ENCODE data around the gene MFNG.
"Not testable (repeated sequence)": the region's sequence is repeated elsewhere in the genome, so short reads cannot be mapped to it uniquely, and the experiment has no call there.

MFNG gene

DNA sequence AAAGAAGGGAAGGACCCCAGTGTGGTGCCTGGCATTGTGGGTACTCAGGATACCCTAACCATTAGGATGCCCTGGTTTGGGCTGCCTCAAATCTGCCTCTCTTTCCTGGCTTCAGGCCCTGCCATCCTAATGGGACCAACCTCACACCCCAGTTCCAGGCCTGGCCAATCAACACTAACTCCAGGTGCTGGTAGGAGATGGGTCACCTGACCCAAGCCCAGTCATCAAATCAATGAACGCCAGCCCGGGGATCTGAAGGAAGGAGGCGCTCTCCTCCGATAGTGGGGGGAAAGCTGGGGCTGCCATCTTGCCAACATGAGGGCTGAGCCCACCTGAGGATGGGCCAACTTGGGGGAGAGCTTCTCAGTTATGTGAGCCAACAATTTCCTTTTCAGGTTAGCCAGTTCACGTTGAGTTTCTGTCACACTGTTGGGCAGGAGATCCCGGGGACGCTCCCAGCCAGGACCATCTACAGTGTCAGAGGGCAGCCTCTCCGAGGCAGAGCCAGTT, 12.7 kb downstream of the MFNG start:
- no peak for DNase-seq (ENCODE audit: low read depth in 2 of 2)

DNA sequence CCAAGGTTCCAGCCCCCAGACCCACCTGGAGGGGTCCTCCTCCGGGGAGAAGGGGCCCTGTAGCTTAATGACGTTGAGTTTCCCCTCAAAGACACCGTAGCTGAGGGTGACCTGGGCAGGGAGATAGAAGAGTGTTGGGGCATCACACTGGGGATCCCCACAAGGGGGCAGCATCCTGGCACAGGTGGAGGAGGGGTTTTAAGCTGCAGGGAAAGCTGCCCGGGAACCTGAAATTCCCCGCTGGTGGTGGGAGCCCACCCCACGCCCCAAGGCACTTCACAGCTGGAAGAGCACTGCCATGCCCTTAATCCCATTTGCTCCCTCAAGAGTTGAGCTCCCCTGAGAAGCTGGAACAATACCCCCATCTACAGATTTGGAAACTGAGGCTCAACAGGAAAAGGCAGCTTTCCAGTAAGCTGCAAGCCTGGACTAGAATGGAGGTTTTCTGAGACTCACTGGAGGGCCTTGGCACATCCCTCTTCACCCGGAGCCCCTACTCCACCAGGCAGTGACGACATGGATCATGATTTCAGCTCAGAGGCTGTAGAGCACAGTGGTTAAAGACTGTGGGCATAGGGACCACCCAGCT, 13.7 kb downstream of the MFNG start:
- peak in 1 of 2 donors; percentile 18 for DNase-seq (ENCODE audit: low read depth in 2 of 2)

DNA sequence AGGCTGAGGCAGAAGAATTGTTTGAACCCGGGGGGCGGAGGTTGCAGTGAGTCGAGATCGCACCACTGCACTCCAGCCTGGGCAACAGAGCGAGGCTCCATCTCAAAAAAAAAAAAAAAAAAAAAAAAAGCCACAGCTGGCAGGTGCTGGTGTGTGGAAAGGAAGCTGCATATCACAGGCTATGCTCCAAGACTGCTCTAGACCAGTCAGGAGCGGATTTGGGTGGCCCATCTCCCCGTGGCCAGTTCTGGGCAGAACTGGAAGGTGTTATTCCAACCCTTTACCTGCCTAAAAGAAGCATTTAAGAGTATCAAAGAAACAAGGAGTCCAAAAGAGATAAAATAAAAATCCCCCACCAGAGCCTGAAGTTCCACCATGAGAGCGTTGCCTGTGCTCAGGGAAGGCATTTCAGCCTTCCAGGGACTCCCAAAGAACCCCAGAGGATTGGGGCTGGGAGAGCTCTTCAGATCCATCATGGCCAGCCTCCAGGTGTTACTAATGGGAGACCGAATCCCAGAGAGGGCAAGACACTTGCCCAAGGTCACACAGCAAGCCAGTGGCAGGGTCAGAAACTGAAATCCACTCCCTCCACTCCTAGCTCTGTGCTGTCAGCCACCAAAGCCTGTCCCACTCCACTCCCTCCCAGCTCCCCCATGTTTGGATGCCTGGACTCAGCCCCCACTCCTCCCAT, 14.3 kb downstream of the MFNG start:
- DNase-seq (ENCODE audit: low read depth in 2 of 2) = no peak

DNA sequence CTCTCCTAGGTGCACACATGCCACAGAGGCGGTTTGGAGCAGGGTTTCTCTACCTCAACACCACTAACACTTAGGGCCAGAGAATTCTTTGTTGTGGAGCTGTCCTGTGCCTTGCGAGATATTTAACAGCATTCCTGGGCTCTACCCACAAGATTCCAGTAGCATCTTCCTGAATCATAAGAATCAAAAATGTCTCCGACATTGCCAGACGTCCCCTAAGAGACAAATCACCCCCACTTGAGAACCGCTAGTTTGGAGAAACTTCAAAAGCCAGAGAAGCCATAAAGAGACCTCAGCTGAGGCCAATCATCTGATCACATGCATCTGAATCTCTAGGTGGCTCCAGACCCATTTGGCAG, 16.1 kb downstream of the MFNG start:
- DNase-seq (ENCODE audit: low read depth in 2 of 2) = no peak

DNA sequence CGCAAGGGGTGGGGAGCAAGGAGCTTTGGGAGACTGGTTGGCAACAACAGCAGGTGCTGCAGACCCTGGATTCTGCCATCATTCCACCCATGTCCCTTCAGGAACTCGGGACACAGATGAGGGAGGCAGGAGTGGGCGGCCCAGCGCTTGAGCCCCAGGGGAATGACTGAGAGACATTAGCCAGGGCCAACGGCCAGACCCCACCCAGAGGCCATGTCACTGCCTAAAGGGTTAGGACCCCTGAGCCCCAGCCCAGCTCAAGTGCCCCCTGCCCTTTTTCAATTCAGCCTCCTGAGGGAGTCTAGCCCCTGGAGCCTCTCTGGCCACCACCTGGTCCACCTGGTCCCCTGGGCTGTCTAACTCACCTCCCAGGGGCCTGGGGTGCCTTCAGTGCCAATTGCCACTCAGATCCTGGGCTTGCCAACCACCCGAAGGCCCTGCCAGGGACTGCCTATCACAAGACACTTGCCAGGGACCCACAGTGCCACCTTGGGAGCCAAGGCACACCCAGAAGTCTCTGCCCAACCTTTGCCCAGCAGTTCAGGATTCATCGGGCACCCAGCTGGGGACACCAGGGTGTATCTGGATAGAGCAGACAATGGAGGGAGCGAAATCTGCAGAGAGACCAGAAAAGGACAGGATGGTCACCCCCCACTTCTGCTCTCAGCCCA, 16.6 kb downstream of the MFNG start:
- no peak for DNase-seq (ENCODE audit: low read depth in 2 of 2)

DNA sequence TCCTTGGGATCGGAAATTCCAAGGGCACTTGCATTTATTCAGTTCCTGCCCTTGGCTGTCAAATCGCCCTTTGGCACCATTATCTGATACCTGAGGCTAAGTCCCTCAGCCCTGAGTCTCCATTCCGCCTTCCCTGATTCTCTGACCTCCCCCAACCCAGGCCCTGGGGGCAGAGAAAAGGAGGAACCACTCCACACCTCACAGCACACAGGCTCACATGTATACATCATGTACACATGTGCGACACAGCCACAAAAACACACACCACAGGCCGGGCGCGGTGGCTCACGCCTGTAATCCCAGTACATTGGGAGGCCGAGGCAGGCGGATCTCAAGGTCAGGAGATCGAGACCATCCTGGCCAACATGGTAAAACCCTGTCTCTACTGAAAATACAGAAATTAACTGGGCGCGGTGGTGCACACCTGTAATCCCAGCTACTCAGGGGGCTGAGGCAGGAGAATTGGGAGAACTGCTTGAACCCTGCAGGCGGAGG, 17.9 kb downstream of the MFNG start:
- DNase-seq (ENCODE audit: low read depth in 2 of 2) = not testable (repeated sequence)

DNA sequence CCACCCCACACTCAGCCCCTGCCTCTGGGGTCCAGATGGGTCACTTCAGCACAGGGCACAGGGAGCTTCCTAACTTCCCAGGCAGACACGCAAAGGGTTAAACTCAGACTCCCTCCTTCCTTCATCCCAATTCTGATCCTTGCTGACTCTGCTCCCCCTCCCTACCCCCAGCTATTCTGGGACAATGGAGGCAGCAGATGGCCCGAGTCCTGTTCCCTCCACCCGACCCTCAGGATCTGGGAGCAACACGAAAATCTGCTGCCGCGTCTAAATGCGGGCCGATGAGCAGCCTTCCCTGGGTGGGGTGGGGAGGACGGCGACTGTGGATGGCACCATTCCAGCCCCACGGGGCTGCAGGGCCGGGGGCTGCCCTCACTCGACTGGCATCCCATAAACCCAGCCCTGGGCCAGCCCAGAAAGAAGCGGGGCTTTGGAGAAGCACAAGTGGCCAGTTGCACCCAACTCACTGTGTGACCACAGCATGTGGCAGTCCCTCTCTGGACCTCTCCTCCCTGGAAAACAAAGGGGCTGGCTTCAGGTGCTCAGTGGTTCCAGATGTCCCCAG, 18.7 kb downstream of the MFNG start:
- DNase-seq (ENCODE audit: low read depth in 2 of 2) = no peak

DNA sequence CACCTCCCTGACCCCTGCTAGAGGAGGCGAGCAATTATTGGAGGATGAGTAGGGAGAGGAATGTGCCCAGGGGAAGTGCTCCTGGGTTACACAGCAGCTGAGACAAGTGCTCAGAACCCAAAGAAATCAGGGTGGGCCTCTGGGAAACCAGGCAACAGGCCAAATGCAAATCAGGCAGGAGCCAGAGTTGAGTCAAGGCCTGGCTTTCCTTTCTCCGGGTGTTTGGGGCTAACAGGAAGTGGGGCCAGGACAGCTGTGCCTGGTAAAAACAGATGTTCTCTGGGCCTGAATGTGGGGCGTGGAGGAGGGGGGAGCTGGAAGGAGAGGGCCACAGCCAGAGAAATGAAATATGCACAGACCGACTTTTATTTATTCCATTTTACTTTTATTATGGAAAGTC, 22.0 kb downstream of the MFNG start:
- DNase-seq (ENCODE audit: low read depth in 2 of 2) = no peak

DNA sequence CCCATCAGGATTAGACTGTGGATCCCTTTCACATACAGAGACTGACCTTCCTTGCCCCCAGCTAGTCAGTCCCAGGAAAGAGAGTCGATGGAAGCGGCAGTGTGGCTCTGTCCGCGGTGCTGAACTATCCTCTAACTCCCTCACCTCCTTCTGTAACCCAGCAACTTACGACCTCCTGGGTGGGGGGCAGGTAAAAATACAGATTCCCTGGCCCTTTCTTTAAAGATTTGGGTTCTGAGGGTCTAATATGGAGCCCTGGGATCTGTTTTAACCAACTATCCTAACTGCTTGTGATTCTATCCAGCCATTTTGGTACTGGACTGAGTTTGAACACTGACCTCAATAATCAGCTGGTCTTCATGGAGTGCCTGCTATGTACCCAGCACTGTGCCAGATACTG, 23.2 kb downstream of the MFNG start:
- no peak for DNase-seq (ENCODE audit: low read depth in 2 of 2)

DNA sequence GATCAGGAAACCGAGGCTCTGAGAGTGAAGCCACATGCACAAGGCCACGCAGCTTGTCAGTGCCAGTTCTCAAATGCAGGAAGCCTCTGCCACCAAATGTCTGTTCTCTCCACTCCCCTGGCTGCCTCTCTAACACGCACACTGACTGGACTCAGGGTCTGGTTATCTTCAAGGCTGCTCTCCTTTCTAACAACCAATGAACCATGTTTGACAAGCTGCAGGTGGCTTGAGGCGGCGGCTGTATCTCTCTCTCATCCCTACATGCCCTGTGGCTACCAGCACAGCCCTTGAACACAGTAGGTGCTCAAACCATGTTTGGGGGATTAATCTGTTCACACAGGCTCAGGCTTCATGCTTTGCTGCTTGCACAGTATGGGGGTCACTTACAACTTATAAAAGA, 23.7 kb downstream of the MFNG start:
- no peak for DNase-seq (ENCODE audit: low read depth in 2 of 2)

DNA sequence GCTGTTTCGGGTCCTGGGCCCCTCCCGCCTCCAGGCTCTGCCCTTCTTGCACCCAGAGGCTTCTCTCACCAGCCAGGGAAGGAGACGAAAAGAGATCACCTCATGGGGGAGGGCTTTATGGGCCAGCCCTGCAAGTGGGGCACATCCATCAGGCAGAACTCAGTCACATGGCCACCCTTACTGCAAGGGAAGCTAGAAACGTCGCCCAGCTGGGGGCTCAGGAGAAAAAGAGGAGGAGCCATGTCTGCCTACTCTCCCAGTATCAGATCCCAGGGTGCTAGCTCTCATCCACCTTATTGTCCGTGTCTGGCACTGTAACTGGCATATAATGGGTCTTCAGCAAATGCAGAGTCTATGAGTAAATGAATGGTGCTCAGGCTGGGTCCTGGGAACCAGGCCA, 24.2 kb downstream of the MFNG start:
- no peak for DNase-seq (ENCODE audit: low read depth in 2 of 2)

DNA sequence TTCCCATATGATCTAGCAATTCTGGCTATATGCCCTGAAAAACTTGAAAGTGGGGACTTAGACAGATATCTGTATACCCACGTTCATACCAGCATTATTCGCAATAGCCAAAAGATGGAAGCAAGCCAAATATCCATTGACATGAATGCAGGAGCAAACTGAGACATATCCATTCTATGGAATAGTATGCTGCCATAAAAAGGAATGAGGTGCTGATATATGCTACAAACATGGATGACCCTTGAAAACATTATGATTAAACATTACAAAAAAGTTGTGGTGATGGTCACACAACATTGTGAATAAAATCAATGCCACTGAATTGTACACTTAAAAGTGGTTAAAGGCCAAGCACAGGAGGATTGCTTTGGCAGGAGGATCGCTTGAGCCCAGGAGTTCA, 25.5 kb downstream of the MFNG start:
- no peak for DNase-seq (ENCODE audit: low read depth in 2 of 2)

DNA sequence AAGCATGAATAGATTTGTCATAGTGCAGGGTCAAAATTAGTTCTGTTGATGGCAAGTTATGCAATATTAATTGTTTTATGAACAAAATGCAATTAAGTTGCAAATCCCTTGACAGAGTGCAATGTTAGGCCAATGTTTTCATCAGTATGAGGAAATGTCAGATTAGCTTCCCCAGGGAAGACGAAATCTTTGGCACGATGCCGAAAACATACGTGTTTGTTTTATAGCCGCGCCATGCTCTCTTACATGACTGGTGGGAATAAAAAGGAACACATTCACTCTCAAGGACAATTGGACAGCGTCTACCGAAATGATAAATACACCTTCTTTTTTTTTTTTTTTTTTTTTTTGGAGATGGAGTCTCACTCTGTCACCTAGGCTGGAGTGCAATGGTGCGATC, 27.0 kb downstream of the MFNG start:
- DNase-seq (ENCODE audit: low read depth in 2 of 2) = no peak

DNA sequence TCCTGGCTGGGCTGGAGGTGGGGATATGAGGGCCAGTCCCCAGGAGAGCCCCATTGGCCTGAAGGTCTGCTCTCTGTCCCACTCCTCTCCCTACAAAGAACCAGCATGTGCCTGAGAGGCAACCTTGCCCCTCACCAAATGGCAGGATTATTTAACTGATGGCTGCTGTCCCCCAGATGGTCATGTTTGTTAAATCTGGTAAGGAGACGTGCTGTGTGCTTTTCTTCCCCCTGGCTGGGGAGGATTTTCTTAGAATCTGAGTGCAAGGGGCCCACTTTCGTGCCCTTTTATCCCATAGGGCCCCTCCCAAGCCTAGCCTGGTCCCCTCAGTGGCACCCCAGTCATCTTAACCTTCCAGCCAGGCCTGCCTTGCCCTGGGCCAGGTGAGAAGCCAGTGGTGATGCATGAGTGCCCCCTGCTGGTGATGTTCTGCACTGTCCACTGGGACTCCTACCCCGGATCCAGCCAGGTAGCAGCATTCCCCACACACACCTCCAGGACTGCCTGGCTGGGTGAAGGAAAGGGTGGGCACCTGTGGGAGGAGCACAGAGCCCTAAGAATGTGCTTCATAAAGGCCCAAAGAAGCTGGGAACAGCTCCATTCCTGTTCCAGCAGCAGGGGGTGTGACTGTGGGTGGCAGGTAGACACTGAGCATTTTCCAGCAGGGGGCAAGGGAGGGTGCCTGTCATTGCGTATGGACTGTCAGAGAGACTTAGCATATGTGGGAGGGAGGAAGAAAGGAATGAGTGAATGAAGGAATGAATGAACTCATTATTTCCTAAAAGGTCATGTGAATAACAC, 28.9 kb downstream of the MFNG start:
- peak; percentile 61 to 85 for DNase-seq (ENCODE audit: low read depth in 2 of 2)

DNA sequence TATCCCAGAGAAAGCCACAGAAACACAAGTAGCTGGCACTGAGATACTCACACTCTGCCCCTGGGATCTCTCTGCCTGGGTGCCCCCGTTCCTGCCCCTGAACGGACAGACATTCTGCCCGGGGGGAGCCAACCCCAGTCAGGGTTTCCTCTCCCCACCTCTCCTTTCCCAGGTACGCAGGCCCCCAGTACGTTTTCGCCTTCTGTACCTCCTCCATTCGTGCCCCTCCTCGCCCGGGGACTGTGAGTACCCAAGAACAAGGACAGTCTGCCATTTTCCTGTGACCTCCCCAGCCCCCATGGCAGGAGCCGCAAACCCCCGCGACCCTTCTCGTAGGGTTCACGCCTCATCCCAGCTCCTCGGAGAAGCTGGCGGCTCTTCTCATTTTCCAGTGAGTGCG, 29.8 kb downstream of the MFNG start:
- no peak for DNase-seq (ENCODE audit: low read depth in 2 of 2)

DNA sequence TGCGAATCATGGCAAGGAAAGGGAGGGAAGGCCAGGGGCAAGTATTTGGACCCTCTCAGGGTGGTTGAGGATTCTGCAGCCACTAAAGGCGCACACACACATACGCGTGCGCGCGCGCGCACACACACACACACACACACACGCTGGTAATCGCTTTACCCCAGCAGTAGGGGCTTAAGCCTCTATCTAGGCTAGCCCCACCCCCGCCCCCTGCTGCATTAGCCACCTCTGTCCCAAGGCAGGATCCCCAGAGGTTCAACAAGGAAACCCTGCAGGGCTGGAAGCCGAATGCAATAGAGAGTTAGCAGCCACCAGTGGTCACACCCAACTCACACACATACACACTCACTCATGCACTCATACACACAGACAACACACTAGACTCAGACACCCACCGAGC, 30.3 kb downstream of the MFNG start:
- no peak for DNase-seq (ENCODE audit: low read depth in 2 of 2)

DNA sequence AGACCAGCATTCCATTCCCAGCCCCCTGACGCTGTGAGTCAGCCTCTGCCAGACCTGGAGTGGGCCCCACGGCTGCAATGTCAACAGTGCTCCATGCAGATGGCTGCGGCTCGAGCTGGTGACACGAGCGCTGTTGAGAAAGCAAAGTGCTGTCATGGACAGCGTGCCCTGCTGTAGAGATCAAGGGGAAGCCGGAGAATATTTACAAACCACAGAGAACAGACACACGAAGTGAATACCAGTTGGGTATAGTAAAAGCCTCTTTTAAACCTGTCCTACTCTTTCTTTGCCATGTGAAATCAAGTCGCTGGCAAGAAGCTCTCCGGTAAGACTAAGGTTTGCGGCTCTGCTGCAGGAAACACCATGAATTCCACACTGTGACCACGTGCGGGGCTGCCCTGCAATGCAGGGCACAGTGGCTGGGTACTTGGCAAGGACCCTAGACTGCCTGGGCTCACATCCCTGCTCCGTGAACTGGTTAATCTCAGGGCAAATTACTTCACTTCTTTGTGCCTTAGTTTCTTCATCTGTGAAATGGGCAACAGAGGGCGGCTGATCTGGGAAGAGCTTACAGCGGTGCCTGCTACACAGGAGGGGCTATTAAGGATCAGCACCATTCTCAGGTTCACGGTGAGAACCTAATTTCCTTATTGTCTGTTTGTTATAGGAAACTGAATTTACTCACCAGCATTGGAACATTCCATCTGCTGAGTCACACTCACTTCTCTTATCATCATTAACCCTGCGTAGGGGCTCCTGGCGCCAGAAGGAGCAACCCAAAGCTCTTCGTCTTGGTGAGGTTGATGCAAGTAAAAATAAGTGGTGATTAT, 31.1 kb downstream of the MFNG start:
- no peak for DNase-seq (ENCODE audit: low read depth in 2 of 2)

DNA sequence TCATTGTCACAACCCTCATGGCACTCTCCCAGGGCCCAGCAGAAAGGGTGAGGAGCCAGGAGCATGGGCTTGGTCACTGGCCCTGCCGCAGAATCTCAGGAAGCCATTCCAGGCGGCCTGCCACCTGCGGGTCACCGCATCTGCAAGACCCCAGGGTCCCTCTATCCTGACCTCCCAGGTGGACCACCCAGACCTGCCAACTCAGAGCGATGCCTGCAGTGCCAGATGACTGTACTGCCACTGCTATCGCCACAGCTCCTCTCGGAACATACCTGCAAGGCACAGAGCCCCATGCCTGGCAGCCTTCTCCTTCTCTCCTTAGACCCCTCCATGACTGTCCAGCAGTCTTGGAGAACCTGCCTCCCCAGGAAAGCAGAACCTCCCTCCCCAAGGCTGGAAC, 32.5 kb downstream of the MFNG start:
- no peak for DNase-seq (ENCODE audit: low read depth in 2 of 2)

DNA sequence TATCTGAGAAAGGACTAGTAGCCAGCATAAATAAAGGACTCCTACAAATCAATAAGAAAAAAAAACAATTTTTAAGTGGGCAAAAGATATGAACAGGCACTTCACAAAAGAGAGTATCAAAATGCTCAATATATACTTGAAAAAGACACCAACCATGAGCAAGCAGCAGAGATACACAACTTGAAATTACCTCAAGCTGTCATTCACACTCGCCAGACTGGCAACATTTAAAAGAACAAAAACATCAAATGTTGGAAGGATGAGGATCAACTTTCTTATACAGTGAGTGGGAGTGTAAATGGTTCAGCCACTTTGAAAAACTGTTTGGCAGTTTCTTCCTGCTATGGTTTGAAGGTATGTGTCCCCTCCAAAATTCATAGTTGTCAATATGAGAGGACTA, 35.0 kb downstream of the MFNG start:
- no peak for DNase-seq (ENCODE audit: low read depth in 2 of 2)

DNA sequence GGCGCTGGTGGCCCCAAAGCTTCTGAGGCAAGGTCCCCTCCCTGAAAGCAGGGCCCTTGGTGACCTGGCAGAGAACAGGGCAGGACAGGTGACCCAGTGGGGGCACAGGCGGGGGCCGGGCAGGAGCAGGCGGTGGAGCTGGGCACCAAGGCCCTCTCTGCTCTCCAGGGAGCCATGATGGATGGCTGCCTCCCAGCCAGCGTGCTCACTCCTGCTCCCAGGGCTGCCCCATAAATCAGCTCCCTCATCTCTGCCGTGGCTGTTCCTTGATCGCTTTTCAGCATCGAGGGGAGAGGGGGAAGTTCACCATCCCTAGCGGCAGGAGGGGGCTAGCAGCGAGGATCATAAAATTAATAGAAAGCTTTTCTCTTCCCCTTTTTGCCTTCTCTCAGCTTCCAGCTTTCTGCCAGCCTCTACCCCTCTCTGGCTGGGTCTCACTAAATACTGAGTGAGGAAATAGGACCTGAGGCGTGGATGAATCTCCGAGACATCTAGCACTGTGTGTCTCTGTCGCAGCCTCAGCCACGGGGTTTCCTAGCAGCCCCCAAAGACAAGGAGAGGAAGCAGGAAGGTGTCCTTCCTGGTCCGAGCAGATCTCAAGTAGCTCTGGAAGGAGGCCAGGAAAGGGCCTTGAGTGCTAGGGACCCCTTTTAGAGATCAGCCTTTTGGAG, 36.7 kb downstream of the MFNG start:
- no peak for DNase-seq (ENCODE audit: low read depth in 2 of 2)
